GM12878 (cell line): ENCODE data around the gene ORM2.
"Not testable (repeated sequence)": the region's sequence is repeated elsewhere in the genome, so short reads cannot be mapped to it uniquely, and the experiment has no call there.

Source experiments
- ATF3 ChIP-seq: IDR thresholded peaks from 2 replicates; pipeline ENCODE4 v1.6.1; 2011; ENCODE audit warnings: low read depth, mild to moderate bottlenecking, low read length, moderate library complexity, borderline replicate concordance; ENCODE audit errors: extremely low read depth
- CTCF ChIP-seq, 3 experiments: IDR thresholded peaks in 2 of 3; conservative IDR thresholded peaks in 1 of 3; 2 replicates each; pipeline ENCODE4 v1.5.1; 2011; ENCODE audit warnings: low read depth in 3 of 3, low read length in 3 of 3, mild to moderate bottlenecking in 3 of 3, control low read depth in 2 of 3, moderate library complexity in 2 of 3, inconsistent platforms in 1 of 3, mixed read lengths in 1 of 3; ENCODE audit not compliant: control insufficient read depth in 2 of 3, insufficient read depth in 1 of 3; ENCODE audit errors: extremely low read depth in 1 of 3
- ESRRA ChIP-seq: IDR thresholded peaks from 2 replicates; pipeline ENCODE4 v1.6.1; 2012; ENCODE audit warnings: mild to moderate bottlenecking, low read length, improper control_type of control experiment
- GABPA ChIP-seq: IDR thresholded peaks from 2 replicates; pipeline ENCODE4 v1.6.1; 2014; ENCODE audit warnings: antibody characterized with exemption, low read depth, mild to moderate bottlenecking, inconsistent platforms
- GATAD2B ChIP-seq: fragments of 450-650 bp; conservative IDR thresholded peaks from 2 replicates; pipeline ENCODE4 v1.6.1; 2017; ENCODE audit warnings: low read depth, mild to moderate bottlenecking, moderate library complexity
- RAD21 ChIP-seq: IDR thresholded peaks from 2 replicates; pipeline ENCODE4 v1.6.1; 2011; ENCODE audit warnings: mild to moderate bottlenecking, low read depth, low read length, moderate library complexity; ENCODE audit not compliant: insufficient read depth
- RAD51 ChIP-seq: fragments of 450-650 bp; IDR thresholded peaks from 2 replicates; pipeline ENCODE4 v1.6.1; 2016; ENCODE audit warnings: moderate library complexity, mild to moderate bottlenecking, inconsistent platforms
- REST ChIP-seq: IDR thresholded peaks from 2 replicates; pipeline ENCODE4 v1.6.1; 2012; ENCODE audit warnings: mild to moderate bottlenecking, low read depth, low read length
- SIN3A ChIP-seq: IDR thresholded peaks from 2 replicates; pipeline ENCODE4 v1.6.1; 2012; ENCODE audit warnings: low read depth, low read length, improper control_type of control experiment
- TARDBP ChIP-seq: IDR thresholded peaks from 2 replicates; pipeline ENCODE4 v1.6.1; 2016; ENCODE audit warnings: borderline replicate concordance
- YY1 ChIP-seq: IDR thresholded peaks from 2 replicates; pipeline ENCODE4 v1.6.1; 2011; ENCODE audit warnings: low read depth, mild to moderate bottlenecking, low read length
- TF ChIP-seq, protein P1 (sequence below): IDR thresholded peaks from 2 replicates; pipeline ENCODE4 v1.6.1; 2012; ENCODE audit warnings: low read length, inconsistent platforms

- TF ChIP-seq ESRRA; REST; CTCF (IDR thresholded peaks at IDR 0.05 in 2 of 3, conservative IDR thresholded peaks at IDR 0.05 in 1 of 3; ENCODE audit: control insufficient read depth in 2 of 3, extremely low read depth in 1 of 3, insufficient read depth in 1 of 3, low read depth in 3 of 3, low read length in 3 of 3); GABPA; GATAD2B; ATF3; RAD51; RAD21; TARDBP; SIN3A; YY1: not testable (repeated sequence)
- TF ChIP-seq, protein P1, sequence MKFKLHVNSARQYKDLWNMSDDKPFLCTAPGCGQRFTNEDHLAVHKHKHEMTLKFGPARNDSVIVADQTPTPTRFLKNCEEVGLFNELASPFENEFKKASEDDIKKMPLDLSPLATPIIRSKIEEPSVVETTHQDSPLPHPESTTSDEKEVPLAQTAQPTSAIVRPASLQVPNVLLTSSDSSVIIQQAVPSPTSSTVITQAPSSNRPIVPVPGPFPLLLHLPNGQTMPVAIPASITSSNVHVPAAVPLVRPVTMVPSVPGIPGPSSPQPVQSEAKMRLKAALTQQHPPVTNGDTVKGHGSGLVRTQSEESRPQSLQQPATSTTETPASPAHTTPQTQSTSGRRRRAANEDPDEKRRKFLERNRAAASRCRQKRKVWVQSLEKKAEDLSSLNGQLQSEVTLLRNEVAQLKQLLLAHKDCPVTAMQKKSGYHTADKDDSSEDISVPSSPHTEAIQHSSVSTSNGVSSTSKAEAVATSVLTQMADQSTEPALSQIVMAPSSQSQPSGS: not testable (repeated sequence)
Observed at GRCh38 chr9:114323849-114324248, 5.8 kb upstream of the ORM2 start.
